HG03442 (cell line): ENCODE results near the gene FAM83D.

Experiments
- ATAC-seq: cut with Tn5 transposase; IDR thresholded peaks from one replicate; pipeline ENCODE4 v1.9.1; 2021; ENCODE audit warnings: mild to moderate bottlenecking, moderate library complexity; ENCODE audit not compliant: unreplicated experiment

Gene FAM83D, protein sequence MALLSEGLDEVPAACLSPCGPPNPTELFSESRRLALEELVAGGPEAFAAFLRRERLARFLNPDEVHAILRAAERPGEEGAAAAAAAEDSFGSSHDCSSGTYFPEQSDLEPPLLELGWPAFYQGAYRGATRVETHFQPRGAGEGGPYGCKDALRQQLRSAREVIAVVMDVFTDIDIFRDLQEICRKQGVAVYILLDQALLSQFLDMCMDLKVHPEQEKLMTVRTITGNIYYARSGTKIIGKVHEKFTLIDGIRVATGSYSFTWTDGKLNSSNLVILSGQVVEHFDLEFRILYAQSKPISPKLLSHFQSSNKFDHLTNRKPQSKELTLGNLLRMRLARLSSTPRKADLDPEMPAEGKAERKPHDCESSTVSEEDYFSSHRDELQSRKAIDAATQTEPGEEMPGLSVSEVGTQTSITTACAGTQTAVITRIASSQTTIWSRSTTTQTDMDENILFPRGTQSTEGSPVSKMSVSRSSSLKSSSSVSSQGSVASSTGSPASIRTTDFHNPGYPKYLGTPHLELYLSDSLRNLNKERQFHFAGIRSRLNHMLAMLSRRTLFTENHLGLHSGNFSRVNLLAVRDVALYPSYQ

DNA sequence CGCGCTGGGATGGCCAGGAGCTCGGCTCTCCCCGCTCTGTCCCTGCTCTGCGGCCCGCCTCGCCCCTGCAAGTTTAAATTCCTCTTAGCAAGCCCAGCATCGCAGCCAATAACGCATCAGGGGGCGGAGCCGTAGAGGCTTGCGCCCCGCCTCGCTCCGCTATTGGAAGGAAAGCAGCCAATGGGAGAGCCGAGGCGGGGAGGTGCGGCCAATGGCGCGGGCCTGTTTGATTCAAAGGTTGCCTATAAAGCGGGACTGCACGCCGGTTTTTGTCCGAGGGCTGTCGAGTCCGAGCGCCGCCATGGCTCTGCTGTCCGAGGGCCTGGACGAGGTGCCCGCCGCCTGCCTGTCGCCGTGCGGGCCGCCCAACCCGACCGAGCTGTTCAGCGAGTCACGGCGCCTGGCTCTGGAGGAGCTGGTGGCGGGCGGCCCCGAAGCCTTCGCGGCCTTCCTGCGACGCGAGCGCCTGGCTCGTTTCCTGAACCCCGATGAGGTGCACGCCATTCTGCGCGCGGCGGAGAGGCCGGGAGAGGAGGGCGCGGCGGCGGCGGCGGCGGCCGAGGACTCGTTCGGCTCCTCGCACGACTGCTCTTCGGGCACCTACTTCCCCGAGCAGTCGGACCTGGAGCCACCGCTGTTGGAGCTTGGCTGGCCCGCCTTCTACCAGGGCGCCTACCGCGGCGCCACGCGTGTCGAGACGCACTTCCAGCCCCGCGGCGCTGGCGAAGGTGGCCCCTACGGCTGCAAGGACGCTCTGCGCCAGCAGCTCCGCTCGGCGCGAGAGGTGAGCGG lies at the start of gene FAM83D:
FAM83D (plus strand) TSS at position 276 of the 792 bp plus-strand sequence; CDS start at position 302, 26 bp downstream.
- ATAC-seq: peak; percentile 89

DNA sequence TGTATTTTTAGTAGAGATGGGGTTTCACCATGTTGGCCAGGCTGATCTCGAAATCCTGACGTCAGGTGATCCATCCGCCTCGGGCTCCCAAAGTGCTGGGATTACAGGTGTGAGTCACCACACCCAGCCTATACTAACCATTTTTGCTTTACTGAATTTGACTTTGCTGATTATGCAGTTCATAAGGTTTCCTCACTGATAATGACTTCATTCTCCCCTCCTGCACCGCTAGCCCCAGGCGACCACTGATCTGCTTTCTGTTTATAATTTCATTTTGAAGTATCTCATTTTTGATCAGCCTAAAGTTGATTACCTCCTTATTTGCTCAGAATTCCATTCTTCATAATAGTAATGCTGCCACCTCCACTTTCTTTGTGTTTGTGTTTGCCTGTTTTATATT lies 48.7 kb upstream of the FAM83D start:
- ATAC-seq: no peak

DNA sequence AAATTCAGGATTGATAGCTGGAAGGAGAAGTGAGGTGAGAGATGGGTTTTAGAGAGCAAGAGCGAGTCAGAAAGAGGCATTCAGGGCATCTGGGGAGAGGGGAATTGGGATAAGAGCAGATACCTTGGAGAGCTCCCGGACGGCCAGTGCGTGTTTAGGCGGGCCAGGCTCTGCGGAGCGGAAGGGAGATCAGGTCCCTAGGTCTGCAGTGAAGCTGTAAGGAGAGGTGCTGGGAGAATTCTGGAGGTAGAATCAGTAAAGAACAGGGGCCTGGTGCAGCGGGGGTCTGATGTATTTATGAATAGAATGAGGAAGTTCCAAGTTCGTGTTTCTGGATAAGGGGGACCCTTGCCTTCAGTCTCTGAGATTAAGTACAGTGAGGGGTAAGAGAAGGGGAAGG lies 47.4 kb upstream of the FAM83D start:
- no peak for ATAC-seq

DNA sequence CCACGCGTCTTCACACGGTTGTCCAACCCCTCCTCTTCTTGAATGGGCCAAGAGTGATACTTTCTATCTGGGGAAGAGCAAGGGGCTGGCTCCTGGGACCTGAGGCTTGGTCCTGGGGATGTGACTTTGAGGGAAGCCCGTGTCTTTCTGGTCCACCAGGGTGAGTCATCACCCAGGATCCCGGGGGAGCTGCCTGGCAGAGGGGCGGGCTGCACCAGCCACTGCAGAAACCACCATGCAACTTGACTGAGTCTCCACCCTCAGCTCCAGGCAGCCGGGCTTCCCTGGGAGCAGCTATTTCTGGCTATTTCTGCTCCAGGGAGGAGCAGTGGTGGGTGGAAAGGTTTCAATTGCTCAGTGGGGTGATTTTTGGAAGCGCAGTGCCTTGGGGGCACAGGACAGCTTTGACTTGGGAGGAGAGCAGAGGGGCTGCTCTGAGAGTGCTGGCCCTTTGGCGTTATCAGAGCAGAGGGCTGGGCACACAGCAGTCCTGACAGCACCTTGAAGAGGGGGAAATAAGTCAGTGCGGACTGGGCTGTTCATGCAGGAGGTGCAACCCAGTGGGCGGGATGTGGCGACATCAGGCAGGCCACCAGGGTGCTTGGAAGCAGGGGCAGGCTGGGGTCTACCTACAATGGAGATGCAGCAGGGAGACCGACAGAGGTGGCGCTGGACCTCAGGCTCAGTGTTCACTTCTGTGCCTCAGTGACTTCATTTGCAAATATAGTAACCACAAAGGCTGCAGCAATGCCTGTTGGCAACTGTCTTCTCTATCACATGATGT lies 45.1 kb upstream of the FAM83D start:
- no peak for ATAC-seq

DNA sequence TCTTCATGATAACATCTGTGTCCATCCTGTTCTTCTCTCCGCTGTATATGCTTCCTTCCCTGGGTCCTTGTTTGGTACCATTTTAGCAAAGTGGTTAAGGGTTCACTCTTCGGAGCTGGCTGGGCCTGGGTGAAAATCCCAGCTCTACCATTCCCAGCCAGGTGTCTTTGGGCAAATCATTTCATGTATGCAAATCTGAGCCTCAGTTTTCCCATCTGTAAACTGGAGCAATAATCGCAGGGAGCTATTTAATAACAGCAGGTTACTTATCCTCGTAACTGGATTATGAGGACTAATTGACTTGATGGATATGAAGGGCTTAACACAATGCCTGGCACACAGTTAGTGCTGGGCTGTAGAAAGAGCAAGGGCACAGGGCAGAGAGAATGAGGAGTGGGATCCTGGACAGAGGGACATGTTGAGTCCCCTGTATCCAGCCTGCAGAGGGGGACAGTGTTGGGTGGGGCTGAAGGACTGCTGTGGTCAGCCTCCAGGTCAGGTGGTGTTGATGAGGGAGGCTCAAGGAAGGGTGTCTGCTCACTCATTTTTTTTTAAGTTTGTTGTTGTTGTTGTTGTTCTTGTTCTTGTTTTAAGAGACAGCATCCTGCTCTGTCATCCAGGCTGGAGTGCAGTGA lies 44.3 kb upstream of the FAM83D start:
- no peak for ATAC-seq

DNA sequence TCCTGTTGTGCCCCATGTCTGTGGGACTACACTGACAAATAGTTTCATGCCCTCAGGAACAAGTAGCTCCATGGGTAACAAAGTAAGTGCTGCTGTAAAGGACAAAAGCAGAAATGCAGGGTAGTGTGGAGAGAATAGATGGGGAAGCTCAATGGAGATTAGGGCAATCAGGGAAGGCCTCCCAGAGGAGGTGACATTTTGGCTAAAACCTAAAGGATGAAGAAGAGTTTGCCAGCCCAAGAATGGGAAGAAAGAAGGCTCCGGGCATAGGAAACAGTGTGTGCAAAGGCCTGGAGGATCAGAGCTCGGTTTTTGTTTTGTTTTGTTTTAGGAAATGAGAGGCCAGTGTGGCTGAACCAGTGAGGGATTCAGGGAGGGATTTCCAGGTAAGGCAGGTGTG lies 43.6 kb upstream of the FAM83D start:
- no peak for ATAC-seq

DNA sequence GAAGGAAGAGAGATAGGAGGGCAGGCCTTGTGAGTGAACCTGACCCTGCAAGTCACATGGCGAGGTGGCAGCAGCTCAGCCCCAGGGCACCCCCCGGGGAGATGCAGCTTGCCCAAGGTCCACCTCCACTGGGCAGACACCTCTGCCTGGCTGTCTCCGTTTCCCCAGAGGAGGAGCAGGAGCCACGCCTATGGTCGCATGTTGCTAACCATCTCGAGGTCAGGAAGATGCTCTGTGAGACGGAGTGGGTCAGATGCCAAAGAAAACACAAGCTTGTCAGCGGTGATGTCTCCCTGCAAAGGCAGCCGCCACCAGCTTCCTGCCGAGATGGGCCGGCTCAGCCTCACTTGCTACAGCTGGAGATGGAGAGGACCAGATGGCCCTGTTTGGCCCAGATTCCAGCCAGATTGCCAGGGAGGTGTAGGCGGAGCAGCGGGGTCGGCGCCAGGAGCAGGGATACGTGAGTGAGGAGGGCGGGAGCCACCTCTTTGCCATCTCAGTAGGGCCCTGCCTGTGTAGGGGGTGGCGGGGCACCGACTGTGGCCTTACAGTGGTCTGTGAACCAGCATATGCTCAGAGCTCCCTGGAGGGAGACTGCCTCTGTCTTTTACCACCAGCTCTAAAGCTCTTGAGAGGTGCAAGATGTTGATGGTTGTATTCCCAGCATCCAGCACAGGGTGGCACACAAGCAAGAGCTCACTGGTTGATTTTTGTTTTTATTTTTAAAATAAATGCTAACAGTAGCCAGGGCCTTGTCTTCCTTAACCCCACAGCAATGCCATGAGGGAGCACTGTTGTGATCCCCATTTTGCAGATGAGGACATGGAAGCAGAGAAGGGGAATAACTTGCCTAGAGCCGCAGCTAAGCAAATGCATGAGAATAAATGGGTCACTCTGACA lies 42.9 kb upstream of the FAM83D start:
- no peak for ATAC-seq

DNA sequence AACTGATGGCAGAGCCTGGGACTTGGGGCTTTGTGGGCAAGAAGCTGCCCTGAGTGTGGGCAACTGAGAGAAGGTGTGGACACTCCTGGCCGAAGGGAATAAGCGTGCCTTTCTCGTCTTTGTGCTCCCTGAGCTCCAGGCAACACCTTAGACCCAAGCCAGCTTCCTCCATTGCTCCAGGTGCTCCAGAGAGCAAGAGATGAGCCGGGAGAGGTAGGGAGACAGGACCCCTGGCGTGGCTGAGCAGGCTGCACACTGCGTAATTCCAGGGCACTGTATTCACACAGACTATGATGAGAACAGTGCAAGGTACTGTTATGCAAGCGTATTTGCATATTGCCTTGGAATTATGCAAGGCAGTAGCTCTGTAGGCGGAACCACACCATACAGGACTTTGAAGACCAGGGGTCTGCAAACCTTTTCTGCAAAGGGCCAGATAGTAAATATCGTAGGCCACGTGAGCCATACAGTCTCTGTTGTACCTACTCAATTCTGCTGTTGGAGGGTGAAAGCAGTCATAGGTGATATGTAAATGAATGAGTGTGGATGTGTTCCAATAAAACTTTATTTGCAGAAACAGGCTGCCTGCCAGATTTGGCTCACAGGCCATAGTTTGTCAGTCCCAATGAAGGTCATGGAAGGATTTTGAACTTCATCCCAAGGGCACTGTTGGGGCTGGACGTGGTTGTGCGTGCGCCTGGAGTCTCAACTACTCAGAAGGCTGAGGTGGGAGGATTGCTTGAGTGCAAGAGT lies 42.1 kb upstream of the FAM83D start:
- no peak for ATAC-seq

DNA sequence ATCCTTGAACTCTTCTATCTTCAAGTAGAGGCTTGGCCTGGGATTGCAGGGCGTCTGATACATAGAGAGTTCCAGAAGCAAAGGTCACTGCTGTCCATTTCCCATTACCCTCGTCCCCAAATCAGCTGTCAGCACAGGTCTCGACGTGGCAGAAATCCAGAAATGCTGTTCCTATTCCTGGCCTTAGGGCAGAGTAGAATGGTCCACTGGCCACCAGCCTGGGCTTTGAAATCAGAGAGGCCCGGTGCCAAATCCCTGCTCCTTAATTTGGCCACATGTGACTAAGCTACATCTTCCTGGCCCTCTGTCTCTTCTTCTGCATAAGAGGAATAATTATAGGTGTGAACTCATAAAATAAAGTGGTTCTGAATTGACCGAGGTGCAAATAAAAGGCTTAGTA lies 40.9 kb upstream of the FAM83D start:
- no peak for ATAC-seq

DNA sequence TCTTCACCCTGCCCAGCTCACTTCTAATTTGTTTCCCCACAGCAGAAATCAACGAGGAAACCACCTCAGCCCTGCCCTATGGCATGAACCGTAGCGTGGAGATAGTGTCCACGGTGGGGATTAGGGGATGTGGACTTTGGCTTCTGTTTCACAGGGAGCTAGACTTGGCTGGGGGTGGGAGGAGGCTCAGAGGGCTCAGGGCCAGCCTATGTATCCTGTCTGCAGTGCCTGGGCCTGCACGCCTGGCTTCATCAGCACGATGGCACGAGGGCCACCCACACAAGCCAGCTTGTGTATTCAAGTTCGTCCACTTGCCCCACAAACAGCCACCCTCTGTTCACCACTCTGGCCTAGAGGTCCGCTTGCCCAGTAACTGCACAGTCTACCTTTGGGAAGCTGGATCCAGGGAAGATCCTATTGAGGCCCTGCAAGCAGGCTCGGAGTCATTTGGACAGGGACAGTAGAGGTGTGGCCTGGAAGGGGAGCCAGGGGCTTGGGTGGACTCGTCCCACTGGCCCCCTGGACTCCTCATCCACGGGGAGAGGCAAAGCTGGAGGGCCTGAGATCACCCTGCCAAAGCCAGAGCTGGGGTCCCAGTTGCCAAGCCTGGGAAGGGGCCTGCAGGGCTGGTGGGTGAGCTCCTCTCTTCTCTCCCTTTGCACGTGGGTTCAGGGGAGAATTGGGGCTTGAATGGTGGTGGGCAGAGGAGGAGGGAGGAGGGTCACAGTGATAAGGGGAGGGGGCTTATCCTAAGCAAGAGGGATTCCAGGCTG lies 38.0 kb upstream of the FAM83D start:
- no peak for ATAC-seq

DNA sequence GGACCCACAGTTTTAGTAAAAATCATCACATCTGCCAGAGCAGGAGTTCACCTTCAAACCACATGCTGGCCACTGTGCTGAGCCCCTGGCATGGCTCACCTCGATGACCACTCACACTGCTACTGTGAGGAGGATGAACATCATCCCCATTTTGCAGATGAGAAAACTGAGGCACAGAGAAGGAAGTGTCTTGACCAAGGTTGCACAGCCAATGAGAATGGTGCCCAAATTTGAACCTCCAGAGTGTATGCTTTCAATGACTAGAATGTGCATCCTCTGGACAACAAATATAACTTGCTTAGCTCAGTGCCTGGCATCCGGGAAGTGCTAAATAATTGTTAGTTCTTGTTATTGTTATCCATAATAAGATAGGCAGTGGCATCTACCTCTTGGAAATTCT lies 37.2 kb upstream of the FAM83D start:
- ATAC-seq: no peak

DNA sequence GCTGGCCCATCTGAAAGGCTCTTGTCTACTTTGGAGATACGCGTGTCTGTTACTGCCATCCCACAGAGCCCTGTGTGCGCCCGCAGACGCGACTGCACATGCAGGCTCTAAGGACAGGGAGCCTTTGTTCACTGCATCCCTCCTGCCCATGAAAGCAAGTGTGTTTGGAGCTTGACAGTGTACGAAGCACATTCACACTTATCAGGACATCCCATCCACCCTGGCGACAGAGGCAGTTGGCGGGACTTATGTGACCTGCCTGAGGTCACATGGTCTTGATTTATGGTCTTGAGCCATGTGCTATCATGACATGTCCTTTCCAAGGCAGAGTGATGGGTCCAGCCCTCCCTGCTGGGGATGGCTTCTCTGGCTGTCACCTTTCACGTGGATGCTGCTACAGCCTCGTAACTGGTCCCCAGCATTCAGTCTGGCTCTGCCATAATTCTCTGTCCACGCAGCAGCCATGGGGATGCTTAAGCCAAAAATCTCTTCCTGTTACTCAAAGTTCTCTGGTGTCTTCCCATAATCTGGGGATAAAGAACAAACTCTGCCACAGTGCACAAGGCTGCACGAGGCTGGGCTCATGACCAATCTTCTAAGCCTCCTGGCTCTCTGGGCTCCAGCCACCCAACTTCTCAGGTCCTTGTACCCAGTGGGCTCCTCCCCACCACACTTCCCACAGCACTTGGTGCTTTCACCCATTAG lies 36.3 kb upstream of the FAM83D start:
- ATAC-seq: no peak

DNA sequence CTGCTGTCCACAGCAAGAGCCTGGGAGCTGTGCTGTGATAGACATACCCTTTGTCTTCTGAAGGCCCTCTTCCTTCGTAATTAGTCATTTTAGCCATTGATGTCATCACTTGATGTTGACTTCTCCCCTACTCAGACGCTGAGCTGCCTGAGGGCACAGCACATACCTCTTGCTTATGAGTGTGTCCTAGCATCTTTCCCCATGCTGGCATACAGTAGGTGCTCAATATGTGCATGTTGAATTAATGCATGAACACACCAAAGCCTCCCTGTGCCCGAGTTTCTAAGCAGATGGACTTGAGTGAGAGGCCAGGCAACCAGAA lies 35.8 kb upstream of the FAM83D start:
- ATAC-seq: no peak

DNA sequence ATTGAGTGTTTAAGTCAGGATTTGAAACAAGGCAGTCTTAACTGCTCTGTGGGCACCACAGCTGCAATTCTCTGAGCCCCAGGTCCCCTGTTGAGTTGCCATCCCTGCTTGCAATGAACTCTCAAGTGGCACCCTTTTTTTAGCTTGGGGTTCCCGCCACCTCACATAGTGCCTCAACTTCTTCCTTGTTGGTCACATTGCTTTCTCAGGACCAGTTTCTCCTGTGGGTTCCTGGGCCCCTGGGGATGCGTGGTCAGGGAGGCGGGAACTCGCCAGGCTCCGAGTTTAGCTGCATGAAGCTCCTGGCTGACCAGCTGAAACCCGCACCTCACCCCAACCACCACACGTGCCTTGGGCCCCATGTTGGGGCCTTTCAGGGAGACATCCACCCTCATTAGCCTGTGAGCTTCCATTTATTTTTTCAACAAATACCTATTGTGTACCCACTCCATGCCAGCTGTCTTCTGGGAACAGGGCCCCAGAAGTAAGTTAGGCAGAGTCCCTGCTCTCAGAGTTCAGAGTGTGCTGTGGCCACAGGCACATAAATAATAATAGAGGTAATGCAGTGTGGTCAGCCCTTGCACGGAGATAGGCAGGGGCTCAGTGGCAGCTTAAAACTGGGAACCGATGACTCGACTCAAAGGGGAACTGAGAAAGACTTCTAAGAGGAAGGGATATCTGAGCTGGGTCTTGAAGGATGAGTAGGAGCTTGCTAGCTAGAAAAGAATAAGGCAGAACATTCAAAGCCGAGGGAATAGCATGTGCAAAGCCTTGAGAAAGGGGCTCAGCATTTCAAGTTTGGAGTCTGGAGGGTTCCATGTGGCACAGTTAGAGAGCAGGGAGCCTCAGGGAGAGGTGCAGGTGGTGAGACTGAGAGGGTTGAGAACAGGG lies 33.9 kb upstream of the FAM83D start:
- ATAC-seq: peak; percentile 48

DNA sequence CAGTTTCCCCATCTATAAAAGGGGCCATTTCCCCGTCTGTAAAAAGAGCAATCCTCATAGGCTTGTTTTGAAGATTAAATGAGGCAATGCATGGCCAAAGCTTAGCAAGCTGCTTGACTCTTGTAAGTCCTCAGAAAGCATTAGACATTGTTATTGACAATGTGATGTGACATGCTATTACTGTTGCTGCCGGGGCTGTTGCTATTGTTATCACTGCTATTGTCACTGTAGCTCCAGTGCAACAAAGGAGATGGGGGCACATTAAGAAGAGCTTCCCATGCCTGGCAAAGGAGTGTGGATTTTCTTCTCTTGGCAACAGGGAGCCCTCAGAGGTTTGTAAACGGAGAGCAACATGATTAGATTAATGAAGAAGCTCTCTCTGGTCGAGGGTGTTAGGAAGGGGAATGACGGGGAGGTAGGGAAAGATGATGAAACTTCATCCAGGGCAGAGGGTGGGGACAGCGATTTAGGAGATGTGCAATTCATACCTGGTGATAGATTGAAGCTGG lies 33.1 kb upstream of the FAM83D start:
- ATAC-seq: no peak

DNA sequence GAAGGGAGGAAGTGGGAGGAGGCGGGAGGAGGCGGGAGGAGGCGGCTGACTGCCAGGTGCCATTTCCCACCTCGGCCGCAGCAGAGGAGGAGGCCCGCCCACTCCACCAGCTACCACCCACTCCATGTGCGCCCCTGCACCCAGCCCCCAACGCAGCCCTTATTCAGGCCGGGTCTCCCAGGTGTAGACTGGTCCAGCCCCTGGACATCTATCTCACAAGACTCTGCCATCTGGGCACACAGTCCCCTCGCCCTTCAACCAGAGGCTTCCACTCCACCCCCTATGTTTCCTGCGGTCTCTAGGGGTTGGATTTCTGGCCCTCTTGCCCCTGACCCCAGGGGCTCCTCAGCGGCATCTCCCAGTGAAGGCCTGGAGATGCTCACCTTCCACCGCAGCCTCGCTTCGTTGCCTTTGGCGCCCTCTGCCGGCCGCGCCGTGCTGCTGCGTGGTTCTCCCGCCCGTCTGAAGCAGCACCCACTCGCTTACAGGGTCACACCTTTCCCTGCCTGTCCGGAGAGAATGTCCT lies 32.6 kb upstream of the FAM83D start:
- peak; percentile 59 for ATAC-seq
